H54 (cell line): ENCODE data around the gene TRAPPC2L.

Experiments
- DNase-seq: peaks from one replicate; pipeline ENCODE4 v3.0.0; 2011; ENCODE audit warnings: low spot score, mixed read lengths; ENCODE audit not compliant: insufficient read length
- FAIRE-seq: peaks from 3 replicates; lab custom pipeline; 2011; peaks lifted over from hg19 to GRCh38; lab: Jason Lieb, UNC
- POLR2A ChIP-seq: IDR thresholded peaks from 2 replicates; pipeline ENCODE4 v1.6.1; 2011; ENCODE audit warnings: low read depth, mild to moderate bottlenecking, low read length

TRAPPC2L gene

DNA sequence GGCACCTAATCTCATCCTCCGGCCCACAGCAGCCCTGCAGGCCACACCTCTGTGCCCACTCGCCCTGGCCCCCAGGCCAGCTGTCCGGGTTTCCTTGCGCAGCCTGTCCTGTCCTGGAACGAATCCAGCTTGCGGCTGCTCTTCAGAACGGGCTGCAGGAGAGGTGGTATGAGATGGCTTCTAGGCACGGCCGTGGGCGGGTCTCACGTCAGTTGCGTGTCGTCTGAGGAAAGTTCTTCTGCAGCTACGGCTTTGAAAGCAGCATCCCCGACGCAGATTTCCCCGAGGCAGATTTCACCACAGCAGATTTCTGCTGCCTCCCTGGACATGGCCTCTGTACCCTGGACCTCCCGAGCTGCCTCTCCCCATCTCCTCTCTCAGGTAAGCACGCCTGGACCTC lies 18.4 kb upstream of the TRAPPC2L start:
- DNase-seq, result no peak
- no peak for FAIRE-seq
- TF ChIP-seq POLR2A, result no peak

DNA sequence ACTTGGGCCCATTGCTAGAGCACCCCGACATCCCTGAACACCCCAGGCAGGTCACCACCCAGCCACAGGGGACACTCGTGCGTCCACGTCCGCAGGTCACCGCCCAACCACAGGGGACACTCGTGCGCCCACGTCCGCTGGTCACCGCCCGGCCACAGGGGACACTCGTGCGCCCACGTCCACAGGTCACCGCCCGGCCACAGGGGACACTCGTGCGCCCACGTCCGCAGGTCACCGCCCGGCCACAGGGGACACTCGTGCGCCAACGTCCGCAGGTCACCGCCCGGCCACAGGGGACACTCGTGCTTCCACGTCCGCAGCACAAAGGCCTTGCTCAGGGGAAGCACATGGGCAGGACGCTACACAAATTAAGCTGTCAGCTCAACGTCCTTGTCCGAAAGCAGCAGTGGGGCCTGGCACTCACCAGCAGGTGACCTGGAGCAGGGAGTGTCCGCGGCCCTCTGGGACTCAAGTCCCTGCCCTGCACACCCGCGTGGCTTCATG lies 17.8 kb upstream of the TRAPPC2L start:
- no peak for TF ChIP-seq POLR2A
- FAIRE-seq, result no peak

DNA sequence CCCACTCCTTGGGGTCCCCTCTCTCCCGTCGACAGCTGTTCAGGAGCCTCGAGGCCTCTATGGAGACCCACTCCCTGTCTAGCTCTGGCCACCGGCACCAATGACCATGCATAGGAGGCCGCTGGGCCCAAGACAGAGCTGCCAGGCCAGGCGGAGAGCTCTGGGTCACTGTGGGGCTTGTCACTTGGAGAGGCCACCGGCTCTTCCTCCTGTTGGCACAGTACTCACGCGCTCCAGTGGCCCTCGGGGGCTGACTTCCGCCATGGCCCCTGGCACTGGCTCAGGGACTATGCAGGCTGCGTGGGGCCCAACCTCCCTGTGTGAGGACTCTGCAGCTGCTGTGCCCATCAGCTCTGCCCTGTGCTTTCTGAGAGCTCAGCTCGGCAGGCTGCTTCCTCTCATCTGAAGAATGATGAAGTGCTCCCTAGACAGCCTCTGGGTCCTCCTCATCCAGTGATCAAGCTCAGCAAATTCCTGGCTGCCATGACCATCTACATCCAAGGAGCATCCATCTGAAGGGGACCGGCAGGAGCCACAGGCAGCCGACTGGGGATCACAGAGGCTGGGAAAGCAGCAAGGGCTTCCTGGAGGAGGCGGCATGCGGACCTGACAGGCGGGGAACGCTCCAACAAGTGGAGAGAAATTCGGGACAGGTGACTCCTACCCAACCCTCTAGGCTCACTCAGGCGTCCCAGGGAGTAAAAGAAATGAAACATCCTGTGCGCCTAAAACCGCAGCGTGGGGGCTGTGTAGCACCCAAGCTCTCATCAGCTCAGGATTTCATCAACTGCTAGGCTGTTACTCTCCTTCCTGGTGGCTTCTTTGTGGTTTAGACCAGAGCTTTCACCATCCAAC lies 17.0 kb upstream of the TRAPPC2L start:
- no peak for DNase-seq
- no peak for FAIRE-seq
- no peak for TF ChIP-seq POLR2A

More for the DNA sequence above, 17.8 kb upstream of the TRAPPC2L start:
- DNase-seq, result no peak

DNA sequence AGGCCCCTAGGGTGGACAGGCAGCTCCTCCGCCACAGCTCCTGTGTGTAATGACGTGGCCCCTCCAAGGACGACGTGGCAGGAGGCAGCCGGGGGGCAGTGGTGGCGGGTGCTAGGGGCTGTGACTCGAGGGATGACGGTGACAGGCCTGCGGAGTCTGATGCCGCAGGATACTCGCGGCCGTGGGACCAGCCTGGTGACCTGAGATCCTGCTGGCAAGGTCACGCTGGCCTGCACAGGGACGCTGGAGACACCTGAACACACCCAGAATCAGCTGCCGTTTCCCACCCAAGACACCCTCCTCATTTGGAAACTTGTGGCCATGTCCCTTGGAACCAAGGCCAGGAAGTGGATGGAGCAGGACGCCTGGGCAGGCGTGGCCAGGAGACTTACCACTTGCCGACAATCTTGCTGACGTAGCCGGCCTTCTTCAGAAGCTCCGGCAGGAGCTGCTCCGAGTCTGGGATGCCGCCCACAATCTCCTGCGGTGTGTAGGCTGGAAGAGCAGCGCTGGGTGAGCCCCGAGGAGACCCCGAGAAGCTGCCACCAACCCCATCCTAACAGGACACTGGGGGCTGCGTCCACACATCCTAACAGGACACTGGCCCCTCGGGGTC lies 16.2 kb upstream of the TRAPPC2L start:
- DNase-seq, result no peak
- no peak for FAIRE-seq
- TF ChIP-seq POLR2A, result no peak

DNA sequence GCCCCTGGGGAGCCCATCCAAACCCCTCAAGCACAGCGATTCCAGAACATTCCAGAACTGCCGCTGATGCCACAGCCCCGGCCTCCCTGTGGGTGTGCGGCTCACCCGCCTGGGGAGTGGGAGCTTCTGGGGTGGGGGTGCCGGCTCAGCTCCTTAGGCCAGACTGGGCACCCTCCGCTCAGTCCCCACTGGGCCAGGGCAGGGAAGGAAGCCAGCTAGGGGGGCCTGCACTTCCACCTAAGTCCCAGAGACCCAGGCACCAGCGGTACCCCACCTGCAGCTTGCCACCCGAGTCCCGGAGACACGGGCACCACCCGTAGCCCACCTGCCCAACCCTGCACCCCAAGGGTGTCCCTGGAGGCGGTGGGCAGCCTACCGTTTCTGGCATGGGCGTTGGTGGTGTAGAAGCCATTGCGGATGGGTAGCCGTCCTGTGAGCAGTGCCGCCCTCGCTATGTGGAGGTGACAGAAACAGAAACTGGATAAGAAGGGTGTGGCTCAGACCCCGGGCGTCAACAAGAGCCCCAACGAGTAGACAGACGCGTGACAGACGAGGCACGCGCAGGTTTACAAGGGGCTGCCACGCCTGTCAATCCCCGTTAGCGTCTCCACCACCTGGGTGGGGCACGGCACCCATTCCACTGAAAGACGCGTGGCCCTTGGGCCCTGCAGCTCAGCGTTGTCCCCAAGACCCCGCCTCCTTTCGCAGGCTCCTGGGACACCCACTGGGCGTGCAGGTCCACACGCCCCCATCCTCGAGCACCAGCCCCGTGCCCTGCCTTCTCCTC lies 15.2 kb upstream of the TRAPPC2L start:
- no peak for DNase-seq
- FAIRE-seq, result no peak

DNA sequence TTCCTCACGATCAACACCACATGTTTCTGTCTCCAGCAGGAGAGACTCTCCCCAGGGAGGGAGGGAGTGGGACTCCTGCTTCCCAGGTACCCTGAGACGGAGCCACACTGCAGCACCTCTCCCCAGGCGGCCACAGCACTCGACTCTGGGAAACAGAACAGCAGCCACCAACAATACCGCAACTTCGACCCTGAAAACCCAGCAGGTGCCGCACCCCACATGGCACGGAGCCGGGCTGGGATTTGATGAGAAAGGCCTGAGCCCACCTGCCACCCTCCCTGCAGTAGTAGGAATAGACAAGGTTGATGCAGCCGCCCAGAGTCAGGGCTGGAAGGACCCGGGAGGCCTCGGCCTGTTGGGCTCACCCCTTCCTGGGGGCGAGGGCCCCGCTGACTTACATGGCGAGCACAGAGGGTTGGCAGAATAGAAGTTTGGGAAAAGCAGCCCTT lies 14.6 kb upstream of the TRAPPC2L start:
- DNase-seq (no peak), FAIRE-seq (no peak)
- TF ChIP-seq POLR2A, result no peak

More for the DNA sequence above, 15.2 kb upstream of the TRAPPC2L start:
- TF ChIP-seq POLR2A, result no peak

DNA sequence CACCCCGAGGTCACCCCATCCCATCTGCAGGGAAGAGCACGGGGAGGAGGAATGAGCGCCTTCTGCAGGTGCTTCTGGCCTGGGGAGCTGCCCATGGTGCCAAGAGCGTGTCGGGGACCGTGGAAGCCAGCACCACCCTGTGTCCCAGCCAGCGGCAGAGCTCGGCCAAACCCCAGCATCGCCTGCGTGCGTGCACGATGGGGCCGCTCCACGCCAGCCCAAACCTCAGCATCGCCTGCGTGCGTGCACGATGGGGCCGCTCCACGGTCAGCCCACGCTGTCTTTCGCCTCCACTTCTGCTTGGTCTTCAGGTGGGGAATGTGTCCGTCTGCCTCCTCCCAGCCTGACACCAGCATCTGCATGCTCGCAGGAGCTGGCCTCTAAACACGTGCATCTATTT lies 14.1 kb upstream of the TRAPPC2L start:
- no peak for TF ChIP-seq POLR2A
- DNase-seq (no peak), FAIRE-seq (no peak)

DNA sequence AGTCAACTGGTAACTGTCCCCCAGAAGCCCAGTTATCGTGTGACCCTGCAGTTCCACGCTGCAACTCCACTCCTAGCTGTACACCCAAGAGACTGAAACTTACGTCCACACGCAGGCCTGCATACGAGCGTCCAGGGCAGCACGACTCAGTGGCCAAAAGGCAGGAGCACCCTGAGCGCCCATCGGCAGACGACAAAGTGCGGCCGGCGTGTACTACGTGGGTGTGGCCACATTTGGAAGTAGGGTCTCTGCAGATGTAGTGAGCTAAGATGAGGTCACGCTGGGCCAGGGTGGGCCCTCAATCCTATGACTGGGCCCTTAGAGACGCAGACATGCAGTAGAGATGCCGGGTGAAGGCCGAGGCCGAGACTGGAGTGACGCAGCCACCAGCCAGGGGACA lies 13.7 kb upstream of the TRAPPC2L start:
- DNase-seq (no peak), FAIRE-seq (no peak)
- no peak for TF ChIP-seq POLR2A

DNA sequence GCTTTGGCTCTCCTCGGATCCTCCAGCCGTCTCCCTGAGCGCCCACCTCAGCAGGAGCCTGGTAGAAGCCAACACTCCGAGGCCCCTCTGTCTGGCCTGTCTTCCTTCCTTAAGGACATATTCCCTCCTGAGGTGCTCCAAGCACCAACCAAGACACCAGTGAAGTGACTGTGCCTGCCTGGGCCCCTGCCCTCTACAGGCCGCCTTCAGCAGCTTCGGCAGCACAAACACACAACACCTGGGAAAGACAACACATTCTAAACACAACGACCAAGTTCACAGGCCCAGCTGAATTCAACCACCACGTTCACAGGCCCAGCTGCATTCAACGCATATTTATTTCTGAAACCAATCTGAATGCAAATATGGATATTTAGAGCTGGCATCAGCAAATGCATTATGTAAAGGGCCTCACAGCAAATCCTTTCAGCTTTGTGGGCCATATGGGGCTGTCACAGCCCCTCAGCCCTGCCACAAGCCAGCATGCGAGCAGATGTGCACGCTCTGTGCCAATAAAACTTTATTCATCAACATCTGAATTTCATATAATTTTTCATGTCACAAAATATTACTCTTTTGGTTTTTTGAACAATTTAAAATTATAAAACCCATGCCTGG lies 12.4 kb upstream of the TRAPPC2L start:
- no peak for TF ChIP-seq POLR2A
- no peak for DNase-seq
- no peak for FAIRE-seq

DNA sequence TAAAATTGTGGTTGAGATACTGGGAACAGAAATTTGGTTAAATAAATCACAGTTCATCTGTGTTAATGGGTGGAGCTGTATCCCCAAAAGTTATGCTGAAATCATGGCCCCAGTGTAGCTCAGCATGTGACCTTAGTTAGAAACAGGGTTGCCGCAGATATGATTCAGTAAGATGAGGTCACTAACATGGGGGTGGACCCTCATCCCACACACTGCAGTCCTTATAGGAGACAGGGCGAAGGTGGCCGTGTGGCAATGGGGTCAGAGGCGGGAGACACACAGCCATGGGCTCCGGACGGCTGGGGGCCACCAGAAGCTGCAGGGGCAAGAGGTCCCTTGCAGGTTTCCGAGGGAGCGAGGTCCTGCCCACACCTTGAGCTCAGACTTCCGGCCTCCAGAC lies 10.8 kb upstream of the TRAPPC2L start:
- DNase-seq, result peak; percentile 81
- FAIRE-seq, result no peak
- no peak for TF ChIP-seq POLR2A

DNA sequence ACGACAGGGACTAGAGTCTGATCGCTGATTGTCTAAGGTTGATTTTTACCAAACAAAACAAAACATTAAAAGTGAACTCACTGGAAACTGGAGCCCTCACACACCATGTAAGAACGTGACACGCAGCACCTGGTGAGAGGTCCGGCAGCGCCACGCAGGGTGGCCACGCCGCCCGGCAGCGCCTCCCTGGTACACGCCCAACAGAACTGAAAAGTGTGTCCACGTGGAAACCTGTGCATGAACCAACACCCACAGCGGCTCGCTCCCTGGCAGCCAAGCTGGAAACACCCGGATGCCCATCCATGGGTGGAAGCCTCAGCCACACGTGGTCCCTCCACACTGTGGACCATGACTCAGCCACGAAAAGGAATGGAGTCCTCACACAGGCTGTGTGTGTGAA lies 9.3 kb upstream of the TRAPPC2L start:
- TF ChIP-seq POLR2A, result no peak
- FAIRE-seq (no peak), DNase-seq (no peak)

DNA sequence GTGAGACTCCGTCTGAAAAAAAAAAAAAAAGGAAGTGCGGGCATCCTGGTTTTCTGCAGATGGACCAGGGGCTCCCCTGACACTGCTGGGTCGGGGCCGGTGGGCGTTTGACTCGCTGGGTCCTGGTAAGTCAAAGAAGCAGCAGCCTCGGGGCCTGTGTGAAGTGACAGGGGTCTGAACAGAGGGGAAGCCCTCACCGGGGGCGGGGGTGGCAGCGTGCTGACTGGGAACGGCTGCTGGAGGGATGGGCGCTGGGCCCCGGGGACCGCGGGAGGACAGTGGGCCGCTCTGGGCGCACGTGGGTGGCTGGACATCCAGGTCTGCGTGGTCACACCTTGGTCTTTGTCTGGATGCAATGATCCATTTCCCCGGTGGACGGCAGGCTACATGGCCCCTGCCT lies 8.4 kb upstream of the TRAPPC2L start:
- FAIRE-seq (no peak), DNase-seq (no peak)

DNA sequence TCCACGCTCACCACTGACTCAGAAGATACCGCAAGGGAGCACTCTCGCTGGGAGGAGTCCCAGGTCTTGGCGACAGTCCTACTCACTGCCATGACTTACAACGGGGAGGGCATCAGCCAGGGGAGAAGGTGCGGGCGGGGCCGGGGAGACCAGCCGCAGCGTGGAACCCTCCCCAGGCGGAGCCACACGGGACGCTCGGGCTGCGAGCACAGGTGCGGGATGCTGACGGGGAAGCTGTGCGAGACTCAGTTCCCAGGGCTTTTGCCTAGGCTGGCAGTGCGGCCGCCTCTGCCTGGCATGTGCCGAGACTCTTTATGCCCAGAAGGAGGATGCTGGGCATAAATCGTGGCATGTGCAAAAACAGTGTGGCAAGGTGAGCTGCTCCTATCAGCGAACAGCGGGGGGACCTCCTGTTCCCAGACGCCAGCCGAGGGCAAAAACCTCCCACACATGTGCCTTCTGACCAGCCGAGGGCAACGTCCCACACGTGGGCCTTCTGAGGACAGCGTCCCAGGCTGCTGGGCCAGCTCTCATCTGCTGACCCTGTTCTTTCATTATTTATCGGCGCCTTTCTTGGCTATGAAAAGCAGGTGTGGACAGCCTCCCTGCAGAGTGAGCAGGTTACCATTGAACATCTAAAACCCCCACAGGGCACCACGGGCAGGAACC lies 6.3 kb upstream of the TRAPPC2L start:
- FAIRE-seq (no peak), DNase-seq (no peak)
- TF ChIP-seq POLR2A, result no peak

More for the DNA sequence above, 8.4 kb upstream of the TRAPPC2L start:
- no peak for TF ChIP-seq POLR2A
